K562 (cell line): Measurements from ENCODE around the gene IGF2R. TPM values are rescaled to one million over a fixed set of nuclear protein-coding genes. Genes with fewer than 3 reads are reported as not detected.
A peak's percentile ranks its signal among the peaks of the same experiment; 100 is the strongest.

Source experiments
- ADNP ChIP-seq: fragments of 200-800 bp; sonication (Bioruptor generic); IDR thresholded peaks from 2 replicates; pipeline ENCODE4 v1.6.1; 2016; ENCODE audit warnings: missing genetic modification characterization, missing compliant biosample characterization
- E4F1 ChIP-seq: fragments of 250-450 bp; sonication (Bioruptor Pico); IDR thresholded peaks from 2 replicates; pipeline ENCODE4 v1.5.0; 2021; ENCODE audit warnings: mild to moderate bottlenecking, borderline replicate concordance
- HDGF ChIP-seq: fragments of 450-650 bp; IDR thresholded peaks from 2 replicates; pipeline ENCODE4 v1.6.1; 2016
- HOXB6 ChIP-seq: fragments of 250-450 bp; sonication (Bioruptor Pico); IDR thresholded peaks from 2 replicates; pipeline ENCODE4 v1.5.1; 2022; ENCODE audit warnings: mild to moderate bottlenecking, borderline replicate concordance
- KDM5B ChIP-seq: fragments of 200-600 bp; sonication (generic); IDR thresholded peaks from 2 replicates; pipeline ENCODE4 v1.6.1; 2012; ENCODE audit warnings: low read depth, mild to moderate bottlenecking, moderate library complexity, low read length, control low read depth, inconsistent platforms; ENCODE audit not compliant: insufficient replicate concordance
- KLF6 ChIP-seq: fragments of 250-450 bp; sonication (Bioruptor Pico); IDR thresholded peaks from 2 replicates; pipeline ENCODE4 v1.4.0; 2020; ENCODE audit warnings: mild to moderate bottlenecking, moderate library complexity, borderline replicate concordance
- LEF1 ChIP-seq: fragments of 450-650 bp; IDR thresholded peaks from 2 replicates; pipeline ENCODE4 v1.6.1; 2016; ENCODE audit warnings: mild to moderate bottlenecking
- NCOR1 ChIP-seq: fragments of 450-650 bp; IDR thresholded peaks from 2 replicates; pipeline ENCODE4 v1.6.1; 2016; ENCODE audit warnings: mild to moderate bottlenecking, moderate library complexity
- PHF8 ChIP-seq: fragments of 200-600 bp; sonication (generic); IDR thresholded peaks from 2 replicates; pipeline ENCODE4 v1.6.1; 2012; ENCODE audit warnings: mixed run types, mild to moderate bottlenecking, inconsistent platforms, low read length, moderate library complexity, borderline replicate concordance
- POLR3G ChIP-seq: IDR thresholded peaks from 2 replicates; pipeline ENCODE4 v1.6.1; 2011; ENCODE audit not compliant: insufficient read length, insufficient replicate concordance; ENCODE audit errors: extremely low read depth
- SNIP1 ChIP-seq: fragments of 450-650 bp; IDR thresholded peaks from 2 replicates; pipeline ENCODE4 v1.7.1; 2017; ENCODE audit warnings: low read depth, mild to moderate bottlenecking
- SRSF3 ChIP-seq: fragments of 200-400 bp; formaldehyde crosslinking; IDR thresholded peaks from 2 replicates; pipeline ENCODE4 v1.6.1; 2016; ENCODE audit warnings: mild to moderate bottlenecking, low read length, moderate library complexity; ENCODE audit not compliant: insufficient read depth
- ZBTB9 ChIP-seq: fragments of 450-650 bp; formaldehyde crosslinking; IDR thresholded peaks from 2 replicates; pipeline ENCODE4 v1.4.0; 2020; ENCODE audit warnings: mild to moderate bottlenecking, moderate library complexity
- ZNF165 ChIP-seq: fragments of 250-450 bp; sonication (Bioruptor Pico); IDR thresholded peaks from 2 replicates; pipeline ENCODE4 v1.4.0; 2020; ENCODE audit warnings: borderline replicate concordance
- ZNF212 ChIP-seq: fragments of 450-650 bp; formaldehyde crosslinking; IDR thresholded peaks from 2 replicates; pipeline ENCODE4 v1.4.0; 2020; ENCODE audit warnings: mild to moderate bottlenecking
- ZNF398 ChIP-seq: fragments of 250-450 bp; sonication (Bioruptor Pico); IDR thresholded peaks from 2 replicates; pipeline ENCODE4 v1.8.0; 2021; ENCODE audit warnings: moderate library complexity, mild to moderate bottlenecking, inconsistent platforms
- polyA plus RNA-seq, 8 experiments: library from polyadenylated mRNA; depleted of rRNA in 4 of 8; stranded (reverse) in 5 of 8; unstranded in 3 of 8; fragments of >200 nt; fragmentation: Nextera tagmentation in 2 of 8; fragmentation: Illumina TruSeq in 1 of 8; extraction: Ambion mirVana in 2 of 8; extraction: Trizol in 1 of 8; gene quantifications; 2 replicates each; pipeline versions ENCODE4 v1.2.1 to v1.2.3, GENCODE V29; 2011 to 2014; ENCODE audit warnings: inconsistent platforms in 1 of 8, missing spikeins in 1 of 8
- total RNA-seq, 7 experiments: library from RNA; depleted of rRNA in 6 of 7; stranded (reverse); fragments of >200 nt in 6 of 7; fragmentation: Illumina TruSeq in 2 of 7; extraction: Trizol in 2 of 7; gene quantifications; 2 replicates each; pipeline versions ENCODE4 v1.2.1 to v1.2.3, GENCODE V29; 2011 to 2021; ENCODE audit warnings: low replicate concordance in 1 of 7
- TF ChIP-seq, protein P1 (sequence below): sonication (generic); formaldehyde crosslinking; IDR thresholded peaks from 2 replicates; pipeline ENCODE4 v1.9.0; 2022; ENCODE audit warnings: mild to moderate bottlenecking, missing genetic modification reagents
- TF ChIP-seq, protein P2 (sequence below), 2 experiments: fragments of 200-800 bp in 1 of 2; sonication (Bioruptor generic) in 1 of 2; sonication (generic) in 1 of 2; formaldehyde crosslinking in 1 of 2; IDR thresholded peaks in 1 of 2; conservative IDR thresholded peaks in 1 of 2; 2 replicates each; pipeline versions ENCODE4 v1.5.0 to v1.6.1; 2016 to 2020; ENCODE audit warnings: missing compliant biosample characterization in 1 of 2, missing genetic modification characterization in 1 of 2, missing genetic modification reagents in 1 of 2

Gene IGF2R
- total and polyA plus RNA-seq, 9 of the 15 experiments (the other 6 are each of a cell fraction or from before 2014, with no cell fraction given): 3.5 to 92.3 (median 34.5) TPM

GRCh38 chr6:159969204-159969912, 476 bp downstream of the IGF2R start (continued):
- TF ChIP-seq ZNF398 (CRISPR knock-in tag): no peak
- TF ChIP-seq, protein P1, sequence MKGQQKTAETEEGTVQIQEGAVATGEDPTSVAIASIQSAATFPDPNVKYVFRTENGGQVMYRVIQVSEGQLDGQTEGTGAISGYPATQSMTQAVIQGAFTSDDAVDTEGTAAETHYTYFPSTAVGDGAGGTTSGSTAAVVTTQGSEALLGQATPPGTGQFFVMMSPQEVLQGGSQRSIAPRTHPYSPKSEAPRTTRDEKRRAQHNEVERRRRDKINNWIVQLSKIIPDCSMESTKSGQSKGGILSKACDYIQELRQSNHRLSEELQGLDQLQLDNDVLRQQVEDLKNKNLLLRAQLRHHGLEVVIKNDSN: peak; percentile 54
- no peak for TF ChIP-seq POLR3G
- TF ChIP-seq SRSF3: peak; percentile 96
- TF ChIP-seq KLF6 (CRISPR knock-in tag): no peak
- peak; percentile 58 for TF ChIP-seq KDM5B
- TF ChIP-seq ZNF212: no peak
- no peak for TF ChIP-seq NCOR1
- no peak for TF ChIP-seq LEF1
- TF ChIP-seq HDGF: no peak
- no peak for TF ChIP-seq HOXB6 (CRISPR knock-in tag)
- TF ChIP-seq ADNP: no peak
- TF ChIP-seq, protein P2, sequence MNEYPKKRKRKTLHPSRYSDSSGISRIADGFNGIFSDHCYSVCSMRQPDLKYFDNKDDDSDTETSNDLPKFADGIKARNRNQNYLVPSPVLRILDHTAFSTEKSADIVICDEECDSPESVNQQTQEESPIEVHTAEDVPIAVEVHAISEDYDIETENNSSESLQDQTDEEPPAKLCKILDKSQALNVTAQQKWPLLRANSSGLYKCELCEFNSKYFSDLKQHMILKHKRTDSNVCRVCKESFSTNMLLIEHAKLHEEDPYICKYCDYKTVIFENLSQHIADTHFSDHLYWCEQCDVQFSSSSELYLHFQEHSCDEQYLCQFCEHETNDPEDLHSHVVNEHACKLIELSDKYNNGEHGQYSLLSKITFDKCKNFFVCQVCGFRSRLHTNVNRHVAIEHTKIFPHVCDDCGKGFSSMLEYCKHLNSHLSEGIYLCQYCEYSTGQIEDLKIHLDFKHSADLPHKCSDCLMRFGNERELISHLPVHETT (CRISPR knock-in tag; conservative IDR thresholded peaks at IDR 0.05 in 1 of 2, IDR thresholded peaks at IDR 0.05 in 1 of 2): peak in 1 of 2 experiments; percentile 73; a peak in 2 of 4 replicates
- peak; percentile 65; the same call in 1 of the 2 replicates for TF ChIP-seq ZBTB9
- TF ChIP-seq PHF8: peak; percentile 11; the same call in 1 of the 2 replicates
- no peak for TF ChIP-seq E4F1 (CRISPR knock-in tag)
- TF ChIP-seq SNIP1: no peak
- TF ChIP-seq ZNF165 (CRISPR knock-in tag): peak; percentile 52; the same call in 1 of the 2 replicates
